Breast epithelium (tissue), 3 donors: Measurements from ENCODE around the gene PTPRZ1.

Experiments used
- POLR2A ChIP-seq: fragments of 450-650 bp; IDR thresholded peaks from one replicate; pipeline ENCODE4 v1.6.1; 2016; ENCODE audit warnings: antibody characterized with exemption, mild to moderate bottlenecking, moderate library complexity
- TF ChIP-seq, protein P1 (sequence below), 3 donors: fragments of 450-650 bp; IDR thresholded peaks; one replicate each; pipeline ENCODE4 v1.5.1; 2016 to 2017; ENCODE audit warnings: antibody characterized with exemption in 3 of 3, mild to moderate bottlenecking in 3 of 3, moderate library complexity in 3 of 3

DNA sequence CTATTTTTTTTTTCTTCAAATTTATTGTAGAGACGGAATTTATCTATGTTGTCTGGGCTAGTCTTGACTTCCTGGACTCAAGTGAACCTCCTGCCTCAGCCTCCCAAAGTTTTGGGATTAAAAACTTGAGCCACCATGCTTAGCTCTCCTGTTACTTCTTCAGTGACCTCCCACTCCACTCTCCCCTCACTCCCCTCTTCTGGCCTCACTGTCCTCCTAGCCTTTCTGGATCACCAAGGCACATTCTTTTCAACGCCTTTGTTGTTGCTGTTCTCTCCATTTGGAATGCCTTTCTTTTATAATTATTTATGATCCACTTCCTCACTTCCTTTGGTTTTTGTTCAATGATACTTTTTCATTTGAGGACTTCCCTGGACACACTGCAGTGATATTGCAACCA is 17.9 kb downstream of the PTPRZ1 start:
- no peak for TF ChIP-seq POLR2A
- TF ChIP-seq, protein P1, sequence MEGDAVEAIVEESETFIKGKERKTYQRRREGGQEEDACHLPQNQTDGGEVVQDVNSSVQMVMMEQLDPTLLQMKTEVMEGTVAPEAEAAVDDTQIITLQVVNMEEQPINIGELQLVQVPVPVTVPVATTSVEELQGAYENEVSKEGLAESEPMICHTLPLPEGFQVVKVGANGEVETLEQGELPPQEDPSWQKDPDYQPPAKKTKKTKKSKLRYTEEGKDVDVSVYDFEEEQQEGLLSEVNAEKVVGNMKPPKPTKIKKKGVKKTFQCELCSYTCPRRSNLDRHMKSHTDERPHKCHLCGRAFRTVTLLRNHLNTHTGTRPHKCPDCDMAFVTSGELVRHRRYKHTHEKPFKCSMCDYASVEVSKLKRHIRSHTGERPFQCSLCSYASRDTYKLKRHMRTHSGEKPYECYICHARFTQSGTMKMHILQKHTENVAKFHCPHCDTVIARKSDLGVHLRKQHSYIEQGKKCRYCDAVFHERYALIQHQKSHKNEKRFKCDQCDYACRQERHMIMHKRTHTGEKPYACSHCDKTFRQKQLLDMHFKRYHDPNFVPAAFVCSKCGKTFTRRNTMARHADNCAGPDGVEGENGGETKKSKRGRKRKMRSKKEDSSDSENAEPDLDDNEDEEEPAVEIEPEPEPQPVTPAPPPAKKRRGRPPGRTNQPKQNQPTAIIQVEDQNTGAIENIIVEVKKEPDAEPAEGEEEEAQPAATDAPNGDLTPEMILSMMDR (IDR thresholded peaks at IDR 0.05) = no peak
